Left renal pelvis (tissue), 4 donors: ENCODE measurements around the gene STXBP6. TPM values are rescaled to one million over a fixed set of nuclear protein-coding genes. Genes with fewer than 3 reads are reported as not detected.

ENCODE experiments used
- DNase-seq, 4 donors: peaks; one replicate each; pipeline ENCODE4 v3.0.0-alpha.2; 2013; ENCODE audit warnings: low read depth in 4 of 4, low spot score in 3 of 4
- polyA plus RNA-seq, 4 donors: library from polyadenylated mRNA; unstranded; fragments of 120-200 nt; gene quantifications; one replicate each; pipeline ENCODE4 v1.2.1, GENCODE V29; 2013; ENCODE audit not compliant: insufficient read length in 4 of 4

Gene STXBP6
- polyA plus RNA-seq, 4 donors, result 9.0 to 11.0 (median 10.0) TPM

- DNase-seq, result no peak
These were observed 30.1 kb downstream of the STXBP6 start for GRCh38 chr14:25019892-25020291.

- DNase-seq, result no peak
These were observed 32.4 kb downstream of the STXBP6 start for GRCh38 chr14:25017562-25017961.

- DNase-seq, result no peak
These were observed 34.2 kb downstream of the STXBP6 start for GRCh38 chr14:25015761-25016160.

GRCh38 chr14:25014440-25014839, 35.5 kb downstream of the STXBP6 start:
- DNase-seq, result no peak

GRCh38 chr14:25011095-25011494, 38.9 kb downstream of the STXBP6 start:
- DNase-seq, result no peak

GRCh38 chr14:25010471-25010870, 39.5 kb downstream of the STXBP6 start:
- no peak for DNase-seq

GRCh38 chr14:25009891-25010290, 40.1 kb downstream of the STXBP6 start:
- DNase-seq, result no peak

- no peak for DNase-seq
These were observed 42.1 kb downstream of the STXBP6 start for GRCh38 chr14:25007832-25008231.

GRCh38 chr14:25006961-25007795, 42.8 kb downstream of the STXBP6 start:
- no peak for DNase-seq

- DNase-seq, result no peak
These were observed 43.9 kb downstream of the STXBP6 start for GRCh38 chr14:25006031-25006430.

GRCh38 chr14:25004389-25004809, 45.5 kb downstream of the STXBP6 start:
- no peak for DNase-seq

- no peak for DNase-seq
These were observed 46.4 kb downstream of the STXBP6 start for GRCh38 chr14:25003537-25003936.

- no peak for DNase-seq
These were observed 48.3 kb downstream of the STXBP6 start for GRCh38 chr14:25001601-25002000.

- DNase-seq, result no peak
These were observed 48.8 kb downstream of the STXBP6 start for GRCh38 chr14:25001156-25001555.

GRCh38 chr14:24999157-24999556, 50.8 kb downstream of the STXBP6 start:
- DNase-seq, result no peak

- no peak for DNase-seq
These were observed 52.8 kb downstream of the STXBP6 start for GRCh38 chr14:24996930-24997725.

- DNase-seq, result no peak
These were observed 54.9 kb downstream of the STXBP6 start for GRCh38 chr14:24995016-24995415.

GRCh38 chr14:24993631-24994030, 56.3 kb downstream of the STXBP6 start:
- no peak for DNase-seq

- DNase-seq, result no peak
These were observed 57.2 kb downstream of the STXBP6 start for GRCh38 chr14:24992624-24993360.

- no peak for DNase-seq
These were observed 58.1 kb downstream of the STXBP6 start for GRCh38 chr14:24991821-24992220.

GRCh38 chr14:24991288-24991687, 58.7 kb downstream of the STXBP6 start:
- DNase-seq, result no peak
